Heart left ventricle (tissue), 16 donors: Measurements from ENCODE around the gene IFT43. TPM values are rescaled to one million over a fixed set of nuclear protein-coding genes. Genes with fewer than 3 reads are reported as not detected.

Experiments used
- ATAC-seq, 4 donors: fragments of 200-7000 bp; cut with Tn5 transposase; one replicate each; pipeline ENCODE4 v1.9.1; 2020 to 2022; ENCODE audit warnings: moderate library complexity in 4 of 4, mild to moderate bottlenecking in 3 of 4, moderate number of reproducible peaks in 1 of 4
- DNase-seq, 5 donors: peaks; one replicate each; pipeline ENCODE4 v3.0.0-alpha.2; 2020
- H3K27ac ChIP-seq, 12 donors: fragments of 200-600 bp; sonication (generic) in 4 of 12; one replicate each; pipeline versions ENCODE4 v1.5.0 to v1.8.0; 2016 to 2022; ENCODE audit warnings: mild to moderate bottlenecking in 2 of 12
- H3K27me3 ChIP-seq, 9 donors: fragments of 200-600 bp; sonication (generic) in 2 of 9; one replicate each; pipeline versions ENCODE4 v1.5.1 to v1.8.0; 2016 to 2022; ENCODE audit warnings: mild to moderate bottlenecking in 3 of 9
- H3K36me3 ChIP-seq, 9 donors: fragments of 200-600 bp; sonication (generic) in 2 of 9; one replicate each; pipeline versions ENCODE4 v1.5.0 to v1.8.0; 2018 to 2022; ENCODE audit warnings: mild to moderate bottlenecking in 2 of 9
- H3K4me1 ChIP-seq, 12 donors: fragments of 200-600 bp; sonication (generic) in 4 of 12; one replicate each; pipeline versions ENCODE4 v1.5.0 to v1.8.0; 2016 to 2022; ENCODE audit warnings: mild to moderate bottlenecking in 3 of 12
- H3K4me3 ChIP-seq, 12 donors: fragments of 200-600 bp; sonication (generic) in 4 of 12; one replicate each; pipeline versions ENCODE4 v1.5.0 to v1.8.0; 2017 to 2022; ENCODE audit warnings: mild to moderate bottlenecking in 9 of 12, moderate library complexity in 4 of 12
- H3K9me3 ChIP-seq, 12 donors: fragments of 200-600 bp; sonication (generic) in 4 of 12; one replicate each; pipeline versions ENCODE4 v1.5.0 to v1.8.0; 2016 to 2022; ENCODE audit warnings: mild to moderate bottlenecking in 1 of 12
- CTCF ChIP-seq, 12 donors: fragments of 200-600 bp; sonication (generic) in 4 of 12; IDR thresholded peaks; one replicate each; pipeline versions ENCODE4 v1.5.0 to v1.8.0; 2018 to 2022; ENCODE audit warnings: antibody characterized with exemption in 12 of 12, mild to moderate bottlenecking in 5 of 12
- POLR2A ChIP-seq, 2 donors: fragments of 450-650 bp; IDR thresholded peaks; one replicate each; pipeline ENCODE4 v1.6.1; 2017; ENCODE audit warnings: antibody characterized with exemption in 2 of 2, mild to moderate bottlenecking in 2 of 2, moderate library complexity in 2 of 2
- WGBS, 4 donors: extraction: QIAGEN DNeasy Blood & Tissue Kit in 2 of 4; methylation state at CpG; one replicate each; pipeline versions ENCODE4 v1.1.5 to v1.1.7; 2013 to 2018; 5-methylcytosine and 5-hydroxymethylcytosine counted together
- intact Hi-C, 10 donors: fragments of 100-400 bp; cut with DNase I; formaldehyde crosslinking; loops; one replicate each; pipeline versions ENCODE4 v1.11.1 to v1.14.2; 2022
- polyA plus RNA-seq, 2 donors: library from polyadenylated mRNA; stranded (reverse); fragments of 200-250 nt; gene quantifications; one replicate each; pipeline ENCODE4 v1.2.3, GENCODE V29; 2013
- total RNA-seq, 9 donors: library from RNA; depleted of rRNA in 2 of 9; stranded (reverse); fragments of >200 nt in 2 of 9; fragmentation: NEBNext Ultra II Directional in 3 of 9; extraction: Animal tissue kit (Norgen Biotek cat#: 25700) in 3 of 9; gene quantifications; one replicate each; pipeline versions ENCODE4 v1.1.0 to v1.2.4, GENCODE V29; 2016 to 2023
- donor health status: ischemic (EF 13 %, LVEDD 7.1; RV severe dilation, severe dysfunction).
- donor health status: healthy with polysubstance abuse.
- donor health status: DM: no; HTN: yes; CAD: no.
- donor health status: DM: no; HTN: no; CAD: no.
- donor health status: ischemic (EF 25% LVEDD 6.9; RV normal size, moderate dysfunction).
- donor health status: ischemic (EF 25% LVEDD 5.7; RV mildly dilated, moderate dysfunction).
- donor health status: healthy.
- donor health status: DM: yes; HTN: yes; CAD: no.
- donor health status: ischemic (EF 35%, LVEDD 5.7; RV mildly dilated, moderate dysfunction).
- donor health status: nonischemic (EF 11% LVEDD 7.7; RV severe dilation, severe dysfunction).
- donor health status: DM: yes; HTN: yes; CAD: no.
- donor health status: PGD.
- donor health status: ischemic (EF 29% LVEDD 5.4; RV normal size, mild dysfunction).
- donor health status: nonischemic (EF 23%, LVEDD 6.1; RV moderate dilation, normal function).

Gene IFT43
- total and polyA plus RNA-seq, 11 donors = 22.8 to 54.7 (median 30.8) TPM

- H3K4me3 ChIP-seq = no peak overlapping the region
- WGBS, 4 donors = 88 to 93% (median 91%) methylated on average over 8 of the region's 8 CpGs
- H3K27ac ChIP-seq = no peak overlapping the region
- no peaks in the 10 kb centered on the region for H3K36me3 ChIP-seq
- ATAC-seq = no peak
- H3K27me3 ChIP-seq = peaks cover 0 to 14% (median 0%) of the 10 kb centered on the region in 9 donors
- no peaks in the 10 kb centered on the region for H3K9me3 ChIP-seq
- peaks cover 0 to 22% (median 2%) of the 10 kb centered on the region in 12 donors for H3K4me1 ChIP-seq
- intact Hi-C loops = no loop called here
- no peak for TF ChIP-seq CTCF (IDR thresholded peaks at IDR 0.05)
- TF ChIP-seq POLR2A (IDR thresholded peaks at IDR 0.05) = no peak
- DNase-seq = no peak
Observed at GRCh38 chr14:76098047-76098446, 112.5 kb downstream of the IFT43 start.

- Histone ChIP-seq H3K27me3 (peaks cover 0 to 14% (median 0%) of the 10 kb centered on the region in 9 donors), H3K4me1 (peaks cover 0 to 22% (median 2%) of the 10 kb centered on the region in 12 donors), H3K27ac (no peak overlapping the region), H3K9me3 (no peaks in the 10 kb centered on the region), H3K4me3 (no peak overlapping the region), H3K36me3 (no peaks in the 10 kb centered on the region)
- WGBS, 4 donors = 92 to 94% (median 93%) methylated on average over 27 to 28 of the region's 28 CpGs
- intact Hi-C loops = no loop called here
- no peak for TF ChIP-seq CTCF (IDR thresholded peaks at IDR 0.05)
- no peak for TF ChIP-seq POLR2A (IDR thresholded peaks at IDR 0.05)
- DNase-seq (no peak), ATAC-seq (no peak)
Observed at GRCh38 chr14:76098916-76099675, 113.5 kb downstream of the IFT43 start.

- Histone ChIP-seq H3K9me3 (no peaks in the 10 kb centered on the region), H3K27me3 (peaks cover 0 to 14% (median 0%) of the 10 kb centered on the region in 9 donors), H3K4me1 (peaks cover 0 to 22% (median 2%) of the 10 kb centered on the region in 12 donors), H3K4me3 (no peak overlapping the region), H3K36me3 (no peaks in the 10 kb centered on the region), H3K27ac (peak overlapping the region in 2 of 12 donors; percentile 14 to 36)
- DNase-seq (no peak), ATAC-seq (no peak)
- 47 to 64% (median 53%) methylated on average over 14 of the region's 14 CpGs for WGBS, 4 donors
- TF ChIP-seq CTCF (IDR thresholded peaks at IDR 0.05) = no peak
- TF ChIP-seq POLR2A (IDR thresholded peaks at IDR 0.05) = no peak
- intact Hi-C loops = no loop called here
Observed at GRCh38 chr14:76100236-76100635, 114.7 kb downstream of the IFT43 start.

- TF ChIP-seq CTCF (IDR thresholded peaks at IDR 0.05) (no peak), POLR2A (IDR thresholded peaks at IDR 0.05) (no peak)
- H3K27me3 ChIP-seq = peaks cover 0 to 8% (median 0%) of the 10 kb centered on the region in 9 donors
- ATAC-seq (peak in 2 of 4 donors; percentile 33 to 39), DNase-seq (no peak)
- intact Hi-C loops = no loop called here
- H3K4me1 ChIP-seq = peaks cover 0 to 22% (median 2%) of the 10 kb centered on the region in 12 donors
- WGBS, 4 donors = 52 to 65% (median 64%) methylated on average over 10 of the region's 10 CpGs
- H3K9me3 ChIP-seq = no peaks in the 10 kb centered on the region
- H3K4me3 ChIP-seq = no peak overlapping the region
- H3K36me3 ChIP-seq = no peaks in the 10 kb centered on the region
- peak overlapping the region in 1 of 12 donors; percentile 36 for H3K27ac ChIP-seq
Observed at GRCh38 chr14:76101391-76102379, 116.1 kb downstream of the IFT43 start.
